ENCODE results near the gene CDC42. TPM values are rescaled to one million over a fixed set of nuclear protein-coding genes. Genes with fewer than 3 reads are reported as not detected.

Gene CDC42
- total and polyA plus RNA-seq, 10 of the 15 experiments (the other 5 are each of a cell fraction or from before 2014, with no cell fraction given): 184 to 479 (median 326) TPM

- TF ChIP-seq, protein P1, sequence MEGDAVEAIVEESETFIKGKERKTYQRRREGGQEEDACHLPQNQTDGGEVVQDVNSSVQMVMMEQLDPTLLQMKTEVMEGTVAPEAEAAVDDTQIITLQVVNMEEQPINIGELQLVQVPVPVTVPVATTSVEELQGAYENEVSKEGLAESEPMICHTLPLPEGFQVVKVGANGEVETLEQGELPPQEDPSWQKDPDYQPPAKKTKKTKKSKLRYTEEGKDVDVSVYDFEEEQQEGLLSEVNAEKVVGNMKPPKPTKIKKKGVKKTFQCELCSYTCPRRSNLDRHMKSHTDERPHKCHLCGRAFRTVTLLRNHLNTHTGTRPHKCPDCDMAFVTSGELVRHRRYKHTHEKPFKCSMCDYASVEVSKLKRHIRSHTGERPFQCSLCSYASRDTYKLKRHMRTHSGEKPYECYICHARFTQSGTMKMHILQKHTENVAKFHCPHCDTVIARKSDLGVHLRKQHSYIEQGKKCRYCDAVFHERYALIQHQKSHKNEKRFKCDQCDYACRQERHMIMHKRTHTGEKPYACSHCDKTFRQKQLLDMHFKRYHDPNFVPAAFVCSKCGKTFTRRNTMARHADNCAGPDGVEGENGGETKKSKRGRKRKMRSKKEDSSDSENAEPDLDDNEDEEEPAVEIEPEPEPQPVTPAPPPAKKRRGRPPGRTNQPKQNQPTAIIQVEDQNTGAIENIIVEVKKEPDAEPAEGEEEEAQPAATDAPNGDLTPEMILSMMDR (IDR thresholded peaks at IDR 0.05 in 2 of 3, conservative IDR thresholded peaks at IDR 0.05 in 1 of 3; ENCODE audit: control insufficient read depth in 2 of 3, extremely low read depth in 1 of 3, insufficient read depth in 1 of 3, low read depth in 3 of 3, low read length in 3 of 3): peak; percentile 44 to 54 (median 48); a peak in 5 of 6 replicates
- TF ChIP-seq NFIC (IDR thresholded peaks at IDR 0.05; ENCODE audit: low read depth, low read length): no peak
- peak; percentile 78; the same call in 1 of the 2 replicates for TF ChIP-seq ZNF217 (IDR thresholded peaks at IDR 0.05)
- peak; percentile 84 for TF ChIP-seq GATAD2B (conservative IDR thresholded peaks at IDR 0.05; ENCODE audit: low read depth)
- TF ChIP-seq RAD21 (IDR thresholded peaks at IDR 0.05; ENCODE audit: insufficient read depth, low read depth, low read length): peak; percentile 43
- TF ChIP-seq ETV6 (conservative IDR thresholded peaks at IDR 0.05 in 1 of 2, IDR thresholded peaks at IDR 0.05 in 1 of 2; ENCODE audit: borderline replicate concordance in 1 of 2, low read depth in 1 of 2): peak in 1 of 2 experiments; percentile 60; a peak in 1 of 4 replicates
- no peak for TF ChIP-seq ZBTB33 (IDR thresholded peaks at IDR 0.05)
- TF ChIP-seq TCF7 (IDR thresholded peaks at IDR 0.05; ENCODE audit: borderline replicate concordance): no peak
- TF ChIP-seq RUNX3 (IDR thresholded peaks at IDR 0.05; ENCODE audit: low read length): peak; percentile 95
- no peak for TF ChIP-seq KDM1A (IDR thresholded peaks at IDR 0.05; ENCODE audit: borderline replicate concordance)
- TF ChIP-seq SMARCA5 (IDR thresholded peaks at IDR 0.05): 0 out of 2 replicates have a peak, but pooled peaks have one; percentile 49
- TF ChIP-seq RAD51 (IDR thresholded peaks at IDR 0.05): 0 out of 2 replicates have a peak, but pooled peaks have one; percentile 36
- no peak for TF ChIP-seq NR2F1 (conservative IDR thresholded peaks at IDR 0.05)
- peak; percentile 46; the same call in 1 of the 2 replicates for TF ChIP-seq LARP7 (IDR thresholded peaks at IDR 0.05)
- TF ChIP-seq, protein P2, sequence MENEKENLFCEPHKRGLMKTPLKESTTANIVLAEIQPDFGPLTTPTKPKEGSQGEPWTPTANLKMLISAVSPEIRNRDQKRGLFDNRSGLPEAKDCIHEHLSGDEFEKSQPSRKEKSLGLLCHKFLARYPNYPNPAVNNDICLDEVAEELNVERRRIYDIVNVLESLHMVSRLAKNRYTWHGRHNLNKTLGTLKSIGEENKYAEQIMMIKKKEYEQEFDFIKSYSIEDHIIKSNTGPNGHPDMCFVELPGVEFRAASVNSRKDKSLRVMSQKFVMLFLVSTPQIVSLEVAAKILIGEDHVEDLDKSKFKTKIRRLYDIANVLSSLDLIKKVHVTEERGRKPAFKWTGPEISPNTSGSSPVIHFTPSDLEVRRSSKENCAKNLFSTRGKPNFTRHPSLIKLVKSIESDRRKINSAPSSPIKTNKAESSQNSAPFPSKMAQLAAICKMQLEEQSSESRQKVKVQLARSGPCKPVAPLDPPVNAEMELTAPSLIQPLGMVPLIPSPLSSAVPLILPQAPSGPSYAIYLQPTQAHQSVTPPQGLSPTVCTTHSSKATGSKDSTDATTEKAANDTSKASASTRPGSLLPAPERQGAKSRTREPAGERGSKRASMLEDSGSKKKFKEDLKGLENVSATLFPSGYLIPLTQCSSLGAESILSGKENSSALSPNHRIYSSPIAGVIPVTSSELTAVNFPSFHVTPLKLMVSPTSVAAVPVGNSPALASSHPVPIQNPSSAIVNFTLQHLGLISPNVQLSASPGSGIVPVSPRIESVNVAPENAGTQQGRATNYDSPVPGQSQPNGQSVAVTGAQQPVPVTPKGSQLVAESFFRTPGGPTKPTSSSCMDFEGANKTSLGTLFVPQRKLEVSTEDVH (IDR thresholded peaks at IDR 0.05; ENCODE audit: low read depth, partially characterized antibody): peak; percentile 16
- TF ChIP-seq MEF2B (IDR thresholded peaks at IDR 0.05; ENCODE audit: partially characterized antibody, poor library complexity, severe bottlenecking): peak; percentile 87
- no peak for TF ChIP-seq BACH1 (IDR thresholded peaks at IDR 0.05; ENCODE audit: borderline replicate concordance)
- peak; percentile 89 for TF ChIP-seq ATF7 (IDR thresholded peaks at IDR 0.05; ENCODE audit: low read depth)
- TF ChIP-seq EED (IDR thresholded peaks at IDR 0.05; ENCODE audit: low read depth): peak; percentile 55; the same call in 1 of the 2 replicates
- no peak for TF ChIP-seq JUNB (IDR thresholded peaks at IDR 0.05)
- peak; percentile 65; the same call in 1 of the 2 replicates for TF ChIP-seq CREM (IDR thresholded peaks at IDR 0.05; ENCODE audit: low read depth)
- TF ChIP-seq MXI1 (IDR thresholded peaks at IDR 0.05; ENCODE audit: low read depth, low read length): peak; percentile 71
- no peak for TF ChIP-seq EZH2 (IDR thresholded peaks at IDR 0.05; ENCODE audit: borderline replicate concordance, control insufficient read depth, low read depth, low read length)
- no peak for TF ChIP-seq TARDBP (IDR thresholded peaks at IDR 0.05; ENCODE audit: borderline replicate concordance)
These were observed 33.6 kb upstream of the CDC42 start (continued) for GRCh38 chr1:22018583-22019559.

Measured in GM12878 (cell line).